Keratinocyte (primary cell): ENCODE results near the gene HSFX3. TPM values are rescaled to one million over a fixed set of nuclear protein-coding genes. Genes with fewer than 3 reads are reported as not detected.

ENCODE experiments used
- DNase-seq: peaks from one replicate; pipeline ENCODE4 v3.0.0-alpha.2; 2011; ENCODE audit warnings: low read depth, missing footprints, low spot score
- FAIRE-seq: peaks from 2 replicates; lab custom pipeline; 2011; peaks lifted over from hg19 to GRCh38; lab: Jason Lieb, UNC
- H2AFZ ChIP-seq: 2 replicates; pipeline ENCODE4 v1.6.0; 2012; ENCODE audit warnings: low read length, control low read depth, inconsistent platforms; ENCODE audit not compliant: control insufficient read depth
- H3K27ac ChIP-seq: 2 replicates; pipeline ENCODE4 v1.5.1; 2011; ENCODE audit warnings: low read length; ENCODE audit not compliant: control insufficient read depth, insufficient read depth
- H3K27me3 ChIP-seq: 3 replicates; pipeline ENCODE4 v1.6.0; 2011; ENCODE audit warnings: low read length; ENCODE audit not compliant: control insufficient read depth, insufficient read depth; ENCODE audit errors: extremely low read depth
- H3K36me3 ChIP-seq, 2 experiments: 2 replicates in 1 of 2; 3 replicates in 1 of 2; pipeline ENCODE4 v1.5.1; 2011; ENCODE audit warnings: low read length in 2 of 2, mild to moderate bottlenecking in 1 of 2; ENCODE audit not compliant: control insufficient read depth in 2 of 2, insufficient read depth in 2 of 2; ENCODE audit errors: extremely low read depth in 1 of 2
- H3K4me1 ChIP-seq: 3 replicates; pipeline ENCODE4 v1.5.1; 2011; ENCODE audit warnings: low read length; ENCODE audit not compliant: control insufficient read depth, insufficient read depth; ENCODE audit errors: extremely low read depth
- H3K4me2 ChIP-seq: 3 replicates; pipeline ENCODE4 v1.6.0; 2011; ENCODE audit warnings: low read depth, low read length; ENCODE audit not compliant: control insufficient read depth, insufficient read depth; ENCODE audit errors: extremely low read depth
- H3K4me3 ChIP-seq, 3 experiments: fragments of 200-600 bp in 1 of 3; sonication (generic) in 1 of 3; 2 replicates in 2 of 3; 3 replicates in 1 of 3; pipeline ENCODE4 v1.5.1; 2011 to 2016; ENCODE audit warnings: low read length in 3 of 3, mild to moderate bottlenecking in 3 of 3, control low read depth in 2 of 3, inconsistent platforms in 1 of 3, low read depth in 1 of 3, mixed read lengths in 1 of 3, mixed run types in 1 of 3, moderate library complexity in 1 of 3; ENCODE audit not compliant: control insufficient read depth in 2 of 3, insufficient read depth in 2 of 3; ENCODE audit errors: extremely low read depth in 1 of 3
- H3K79me2 ChIP-seq: 2 replicates; pipeline ENCODE4 v1.6.0; 2012; ENCODE audit warnings: low read length; ENCODE audit not compliant: control insufficient read depth, insufficient read depth
- H3K9ac ChIP-seq: 3 replicates; pipeline ENCODE4 v1.6.0; 2011; ENCODE audit warnings: low read length; ENCODE audit not compliant: control insufficient read depth, insufficient read depth; ENCODE audit errors: extremely low read depth
- H3K9me1 ChIP-seq: 3 replicates; pipeline ENCODE4 v1.6.0; 2011; ENCODE audit warnings: low read length; ENCODE audit not compliant: control insufficient read depth, insufficient read depth; ENCODE audit errors: extremely low read depth
- H3K9me3 ChIP-seq: 2 replicates; pipeline ENCODE4 v1.5.1; 2012; ENCODE audit warnings: low read depth, low read length; ENCODE audit not compliant: control insufficient read depth
- H4K20me1 ChIP-seq: 3 replicates; pipeline ENCODE4 v1.6.0; 2011; ENCODE audit warnings: low read length; ENCODE audit not compliant: control insufficient read depth, insufficient read depth; ENCODE audit errors: extremely low read depth
- EZH2 ChIP-seq: IDR thresholded peaks from one replicate; pipeline ENCODE4 v1.6.1; 2012; ENCODE audit warnings: inconsistent platforms, mild to moderate bottlenecking, low read length, moderate library complexity
- dilution Hi-C: fragments of 300-500 bp; cut with MboI; formaldehyde crosslinking; loops from one replicate; pipeline ENCODE4 v1.7.0; 2020; ENCODE audit warnings: low sequenced_read_pairs; ENCODE audit not compliant: extremely low pct_ligation_motif_present
- polyA plus RNA-seq, 5 experiments: library from polyadenylated mRNA; depleted of rRNA in 3 of 5; stranded (reverse) in 3 of 5; stranded (forward) in 1 of 5; unstranded in 1 of 5; fragments of >200 nt; gene quantifications; 1 replicate in 1 of 5; 2 replicates in 3 of 5; 3 replicates in 1 of 5; pipeline versions ENCODE4 v1.2.1 to v1.2.3, GENCODE V29; 2011 to 2012; ENCODE audit warnings: missing spikeins in 2 of 5, low read depth in 1 of 5, low replicate concordance in 1 of 5
- TF ChIP-seq, protein P1 (sequence below), 3 experiments: IDR thresholded peaks in 1 of 3; conservative IDR thresholded peaks in 1 of 3; optimal IDR thresholded peaks in 1 of 3; 2 replicates in 2 of 3; 3 replicates in 1 of 3; pipeline versions ENCODE3 to v1.5.1; 2011; ENCODE audit warnings: low read length in 3 of 3, mild to moderate bottlenecking in 3 of 3, moderate library complexity in 2 of 3, control low read depth in 1 of 3, inconsistent platforms in 1 of 3; ENCODE audit not compliant: insufficient read depth in 2 of 3; ENCODE audit errors: extremely low read depth in 1 of 3

HSFX3 gene
- polyA plus RNA-seq, 1 donor (not counting 4 experiments of a cell fraction or from before 2014, with no cell fraction given), result not detected

DNA sequence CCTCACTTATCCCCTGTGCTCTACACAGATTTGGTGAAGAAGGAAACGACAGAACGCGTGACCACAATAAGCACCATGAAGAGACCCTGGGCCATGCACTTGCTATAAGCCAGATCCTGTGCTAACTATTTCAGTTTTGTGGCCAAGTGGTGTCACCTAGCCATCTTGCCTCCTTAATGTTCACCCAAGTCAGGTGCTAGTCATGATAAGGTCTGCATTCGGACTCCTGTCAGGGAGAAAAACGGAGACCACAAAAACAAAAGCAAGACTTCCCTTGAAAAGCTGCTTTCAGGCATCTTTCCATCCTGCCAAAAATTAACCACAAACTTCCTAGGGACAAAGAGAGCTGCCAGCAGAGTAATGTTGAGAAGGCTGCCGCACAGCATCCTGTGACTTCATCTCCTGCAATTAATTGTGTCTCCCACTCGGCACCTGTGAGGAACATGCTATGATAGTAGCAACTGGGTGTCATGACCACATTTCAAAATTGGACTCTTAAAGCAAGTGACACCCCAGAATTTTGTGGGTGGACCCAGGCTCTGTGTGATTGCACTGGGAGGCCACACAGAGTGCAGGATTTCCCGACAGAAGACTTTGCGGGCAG lies 35.8 kb downstream of the HSFX3 start:
- H3K79me2 ChIP-seq, result no peaks in the 10 kb centered on the region
- H3K4me3 ChIP-seq, result no peak overlapping the region
- dilution Hi-C loops, result no loop called here
- no peak for FAIRE-seq
- H3K9me3 ChIP-seq, result no peaks in the 10 kb centered on the region
- TF ChIP-seq, protein P1, sequence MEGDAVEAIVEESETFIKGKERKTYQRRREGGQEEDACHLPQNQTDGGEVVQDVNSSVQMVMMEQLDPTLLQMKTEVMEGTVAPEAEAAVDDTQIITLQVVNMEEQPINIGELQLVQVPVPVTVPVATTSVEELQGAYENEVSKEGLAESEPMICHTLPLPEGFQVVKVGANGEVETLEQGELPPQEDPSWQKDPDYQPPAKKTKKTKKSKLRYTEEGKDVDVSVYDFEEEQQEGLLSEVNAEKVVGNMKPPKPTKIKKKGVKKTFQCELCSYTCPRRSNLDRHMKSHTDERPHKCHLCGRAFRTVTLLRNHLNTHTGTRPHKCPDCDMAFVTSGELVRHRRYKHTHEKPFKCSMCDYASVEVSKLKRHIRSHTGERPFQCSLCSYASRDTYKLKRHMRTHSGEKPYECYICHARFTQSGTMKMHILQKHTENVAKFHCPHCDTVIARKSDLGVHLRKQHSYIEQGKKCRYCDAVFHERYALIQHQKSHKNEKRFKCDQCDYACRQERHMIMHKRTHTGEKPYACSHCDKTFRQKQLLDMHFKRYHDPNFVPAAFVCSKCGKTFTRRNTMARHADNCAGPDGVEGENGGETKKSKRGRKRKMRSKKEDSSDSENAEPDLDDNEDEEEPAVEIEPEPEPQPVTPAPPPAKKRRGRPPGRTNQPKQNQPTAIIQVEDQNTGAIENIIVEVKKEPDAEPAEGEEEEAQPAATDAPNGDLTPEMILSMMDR (optimal IDR thresholded peaks at IDR 0.05 in 1 of 3, IDR thresholded peaks at IDR 0.05 in 1 of 3, conservative IDR thresholded peaks at IDR 0.05 in 1 of 3; ENCODE audit: extremely low read depth in 1 of 3, insufficient read depth in 2 of 3, low read length in 3 of 3), result no peak
- no peak for TF ChIP-seq EZH2
- no peaks in the 10 kb centered on the region for H4K20me1 ChIP-seq
- no peak overlapping the region for H3K4me2 ChIP-seq
- H3K27me3 ChIP-seq, result no peaks in the 10 kb centered on the region
- H3K9me1 ChIP-seq, result no peaks in the 10 kb centered on the region
- DNase-seq, result no peak
- H3K36me3 ChIP-seq, result no peaks in the 10 kb centered on the region
- no peak overlapping the region for H3K9ac ChIP-seq
- no peak overlapping the region for H3K27ac ChIP-seq
- H3K4me1 ChIP-seq, result peaks cover 21% of the 10 kb centered on the region
- H2AFZ ChIP-seq, result no peak overlapping the region

DNA sequence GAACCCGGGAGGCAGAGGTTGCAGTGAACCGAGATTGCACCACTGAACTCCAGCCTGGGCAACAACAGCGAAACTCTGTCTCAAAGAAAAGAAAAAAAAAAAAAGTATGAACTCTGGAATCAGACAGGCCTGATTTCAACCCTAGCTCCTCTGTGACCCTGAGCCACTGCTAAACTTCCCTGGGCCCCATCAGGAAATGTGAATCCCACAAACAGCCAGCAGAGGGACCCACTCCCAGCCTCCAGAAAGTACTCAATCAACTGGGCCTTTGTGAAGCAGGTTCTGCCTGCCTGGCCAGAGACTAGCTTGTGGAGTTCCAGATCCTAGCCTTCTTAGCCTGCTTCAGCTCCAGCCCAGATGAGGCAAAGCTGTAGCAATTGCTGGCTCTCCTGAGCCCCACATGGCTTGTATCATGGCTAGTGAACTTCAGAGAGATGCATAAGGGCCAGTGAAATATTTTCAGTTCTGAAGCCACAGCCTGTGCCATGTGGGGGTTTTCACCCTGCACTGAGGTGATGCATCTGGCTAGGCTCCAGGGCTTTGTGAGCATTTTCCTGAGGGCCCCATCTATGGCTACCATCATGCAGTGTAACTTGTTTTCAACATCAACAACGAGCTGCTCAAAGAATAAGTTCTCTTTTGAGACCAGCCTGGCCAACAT lies 37.4 kb downstream of the HSFX3 start:
- Histone ChIP-seq H3K79me2 (no peaks in the 10 kb centered on the region), H3K4me1 (peaks cover 21% of the 10 kb centered on the region), H3K4me3 (no peak overlapping the region), H3K36me3 (no peaks in the 10 kb centered on the region), H2AFZ (no peak overlapping the region), H3K27ac (no peak overlapping the region), H3K4me2 (no peak overlapping the region), H4K20me1 (no peaks in the 10 kb centered on the region), H3K9ac (no peak overlapping the region), H3K9me3 (no peaks in the 10 kb centered on the region), H3K9me1 (no peaks in the 10 kb centered on the region), H3K27me3 (no peaks in the 10 kb centered on the region)
- DNase-seq, result no peak
- TF ChIP-seq EZH2, result no peak
- TF ChIP-seq, protein P1 (optimal IDR thresholded peaks at IDR 0.05 in 1 of 3, IDR thresholded peaks at IDR 0.05 in 1 of 3, conservative IDR thresholded peaks at IDR 0.05 in 1 of 3; ENCODE audit: extremely low read depth in 1 of 3, insufficient read depth in 2 of 3, low read length in 3 of 3), result peak; percentile 55 to 65 (median 60)
- peak; percentile 5 for FAIRE-seq
- dilution Hi-C loops, result no loop called here
